KMS-11 (cell line): ENCODE data around the gene SLC49A3.

Experiments
- H2AFZ ChIP-seq: fragments of 200-600 bp; sonication (generic); 2 replicates; pipeline ENCODE4 v1.6.1; 2016; ENCODE audit warnings: antibody characterized with exemption, mixed run types, low read depth
- H3K27ac ChIP-seq: fragments of 200-600 bp; sonication (generic); 2 replicates; pipeline ENCODE4 v1.6.1; 2016; ENCODE audit warnings: mild to moderate bottlenecking, mixed run types
- H3K27me3 ChIP-seq: fragments of 200-600 bp; sonication (generic); 2 replicates; pipeline ENCODE4 v1.6.1; 2017; ENCODE audit warnings: mild to moderate bottlenecking, low read depth, mixed run types, moderate library complexity; ENCODE audit not compliant: insufficient read depth
- H3K36me3 ChIP-seq: fragments of 200-600 bp; sonication (generic); 2 replicates; pipeline ENCODE4 v1.6.1; 2017; ENCODE audit warnings: mild to moderate bottlenecking, mixed run types; ENCODE audit not compliant: insufficient read depth
- H3K4me1 ChIP-seq: fragments of 200-600 bp; sonication (generic); 2 replicates; pipeline ENCODE4 v1.6.1; 2016; ENCODE audit warnings: mild to moderate bottlenecking, low read depth, mixed run types; ENCODE audit not compliant: poor library complexity, severe bottlenecking
- H3K4me2 ChIP-seq: fragments of 200-600 bp; sonication (generic); 2 replicates; pipeline ENCODE4 v1.7.0; 2016; ENCODE audit warnings: mild to moderate bottlenecking, mixed run types
- H3K4me3 ChIP-seq: fragments of 200-600 bp; sonication (generic); IDR thresholded peaks from 2 replicates; pipeline ENCODE4 v1.6.1; 2017; ENCODE audit warnings: low read depth, low read length, mixed read lengths; ENCODE audit not compliant: insufficient read depth
- H3K79me2 ChIP-seq: fragments of 200-600 bp; sonication (generic); 2 replicates; pipeline ENCODE4 v1.6.1; 2016; ENCODE audit warnings: low read depth, mixed run types; ENCODE audit not compliant: insufficient read depth
- H3K9ac ChIP-seq: fragments of 200-600 bp; sonication (generic); 2 replicates; pipeline ENCODE4 v1.6.1; 2016; ENCODE audit warnings: mild to moderate bottlenecking, mixed run types
- H4K20me1 ChIP-seq: fragments of 200-600 bp; sonication (generic); 2 replicates; pipeline ENCODE4 v1.6.1; 2016; ENCODE audit warnings: mild to moderate bottlenecking, mixed run types; ENCODE audit not compliant: insufficient read depth
- TF ChIP-seq, protein P1 (sequence below): fragments of 200-600 bp; sonication (generic); conservative IDR thresholded peaks from 2 replicates; pipeline ENCODE4 v1.6.1; 2017; ENCODE audit warnings: low read depth, mild to moderate bottlenecking, antibody characterized with exemption, low read length, moderate library complexity, mixed read lengths

The SLC49A3 gene

DNA sequence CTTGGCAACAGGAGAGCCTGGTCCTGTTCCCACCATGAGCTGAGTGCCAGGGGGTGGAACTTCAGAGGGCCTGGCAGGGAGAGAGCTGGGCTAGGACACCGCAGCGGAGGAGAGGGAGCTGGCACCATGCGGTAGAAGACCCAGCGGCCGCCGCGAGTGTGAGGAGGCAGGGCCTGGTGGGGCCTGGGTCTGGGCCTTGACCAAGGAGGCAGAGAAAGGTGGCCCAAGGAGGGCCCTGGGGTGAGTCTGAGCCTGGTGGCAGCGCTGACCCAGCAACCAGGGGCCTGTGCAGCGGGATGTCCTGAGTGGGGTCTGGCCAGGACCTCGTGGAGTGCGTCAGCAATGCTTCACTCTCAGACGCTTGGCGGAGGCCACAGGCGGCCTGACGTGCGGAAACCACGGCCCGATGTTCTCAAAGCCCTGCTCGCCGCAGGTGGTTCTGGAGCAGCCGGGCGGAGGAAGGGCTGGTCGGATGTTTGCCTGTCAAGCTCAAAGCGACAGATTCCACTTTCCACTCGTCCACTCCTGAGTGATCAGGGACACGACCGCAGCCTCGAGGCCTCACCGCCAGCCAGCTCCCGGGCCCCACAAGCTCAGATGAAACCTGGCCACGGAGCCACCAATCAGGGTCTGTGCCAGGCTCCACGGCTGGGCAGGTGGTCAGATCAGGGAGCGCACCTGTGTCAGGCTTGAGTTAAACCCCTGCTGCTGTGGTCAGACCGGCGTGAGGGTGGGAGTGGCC, 35.7 kb downstream of the SLC49A3 start:
- Histone ChIP-seq H3K27me3 (no peaks in the 10 kb centered on the region), H3K27ac (no peak overlapping the region), H4K20me1 (no peaks in the 10 kb centered on the region), H3K9ac (no peak overlapping the region), H3K4me2 (no peak overlapping the region), H3K79me2 (no peaks in the 10 kb centered on the region), H2AFZ (no peak overlapping the region), H3K4me3 (no peak overlapping the region), H3K36me3 (no peaks in the 10 kb centered on the region), H3K4me1 (no peaks in the 10 kb centered on the region)
- TF ChIP-seq, protein P1, sequence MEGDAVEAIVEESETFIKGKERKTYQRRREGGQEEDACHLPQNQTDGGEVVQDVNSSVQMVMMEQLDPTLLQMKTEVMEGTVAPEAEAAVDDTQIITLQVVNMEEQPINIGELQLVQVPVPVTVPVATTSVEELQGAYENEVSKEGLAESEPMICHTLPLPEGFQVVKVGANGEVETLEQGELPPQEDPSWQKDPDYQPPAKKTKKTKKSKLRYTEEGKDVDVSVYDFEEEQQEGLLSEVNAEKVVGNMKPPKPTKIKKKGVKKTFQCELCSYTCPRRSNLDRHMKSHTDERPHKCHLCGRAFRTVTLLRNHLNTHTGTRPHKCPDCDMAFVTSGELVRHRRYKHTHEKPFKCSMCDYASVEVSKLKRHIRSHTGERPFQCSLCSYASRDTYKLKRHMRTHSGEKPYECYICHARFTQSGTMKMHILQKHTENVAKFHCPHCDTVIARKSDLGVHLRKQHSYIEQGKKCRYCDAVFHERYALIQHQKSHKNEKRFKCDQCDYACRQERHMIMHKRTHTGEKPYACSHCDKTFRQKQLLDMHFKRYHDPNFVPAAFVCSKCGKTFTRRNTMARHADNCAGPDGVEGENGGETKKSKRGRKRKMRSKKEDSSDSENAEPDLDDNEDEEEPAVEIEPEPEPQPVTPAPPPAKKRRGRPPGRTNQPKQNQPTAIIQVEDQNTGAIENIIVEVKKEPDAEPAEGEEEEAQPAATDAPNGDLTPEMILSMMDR: no peak

DNA sequence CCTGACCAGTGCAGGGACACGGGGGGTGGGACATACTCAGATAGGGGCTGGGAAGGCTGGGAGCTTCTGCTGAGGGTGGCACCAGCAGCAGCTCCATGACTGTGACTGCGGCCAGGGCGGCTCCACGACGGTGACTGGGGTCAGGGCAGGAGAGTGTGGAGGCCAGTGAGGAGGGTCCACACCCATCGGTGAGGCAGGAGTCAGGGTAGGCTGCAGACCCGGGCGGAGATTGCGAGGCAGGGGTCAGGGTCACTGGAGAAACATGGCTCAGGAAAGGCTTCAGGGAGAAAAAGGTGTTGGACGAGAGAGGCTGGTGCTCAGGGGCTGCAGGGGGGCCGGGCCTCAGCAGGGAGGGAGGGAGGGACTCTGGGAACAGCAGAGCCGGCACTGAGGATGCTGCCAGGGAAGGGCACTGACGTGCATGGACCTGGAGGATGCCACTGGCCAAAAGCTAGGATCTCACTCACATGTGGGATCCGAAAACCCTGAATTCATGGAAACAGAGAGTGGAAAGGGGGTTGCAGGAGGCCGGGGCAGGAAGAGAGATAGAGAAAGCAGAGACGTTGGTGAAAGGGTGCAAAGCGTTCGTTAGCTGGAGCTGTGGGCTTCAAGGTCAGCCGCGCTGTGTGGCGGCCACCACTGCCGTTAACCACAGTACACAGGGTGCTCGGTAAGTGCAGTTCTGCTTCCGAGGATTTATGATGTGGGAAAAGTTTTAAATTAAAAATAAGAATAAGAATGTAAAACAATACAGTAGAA, 36.9 kb downstream of the SLC49A3 start:
- H3K27me3 ChIP-seq: no peaks in the 10 kb centered on the region
- no peaks in the 10 kb centered on the region for H3K4me1 ChIP-seq
- H3K27ac ChIP-seq: no peak overlapping the region

GRCh38 chr4:650951-651883, 37.7 kb downstream of the SLC49A3 start:
- Histone ChIP-seq H3K27me3 (no peaks in the 10 kb centered on the region), H3K4me2 (no peak overlapping the region), H3K4me1 (no peaks in the 10 kb centered on the region), H3K36me3 (no peaks in the 10 kb centered on the region), H3K27ac (no peak overlapping the region), H3K79me2 (no peaks in the 10 kb centered on the region), H4K20me1 (no peaks in the 10 kb centered on the region), H3K4me3 (no peak overlapping the region), H2AFZ (no peak overlapping the region), H3K9ac (no peak overlapping the region)
- TF ChIP-seq, protein P1: no peak

More for the DNA sequence above, 36.9 kb downstream of the SLC49A3 start:
- Histone ChIP-seq H3K9ac (no peak overlapping the region), H3K4me2 (no peak overlapping the region), H3K79me2 (no peaks in the 10 kb centered on the region), H3K4me3 (no peak overlapping the region), H3K36me3 (no peaks in the 10 kb centered on the region), H2AFZ (no peak overlapping the region), H4K20me1 (no peaks in the 10 kb centered on the region)
- TF ChIP-seq, protein P1: no peak

DNA sequence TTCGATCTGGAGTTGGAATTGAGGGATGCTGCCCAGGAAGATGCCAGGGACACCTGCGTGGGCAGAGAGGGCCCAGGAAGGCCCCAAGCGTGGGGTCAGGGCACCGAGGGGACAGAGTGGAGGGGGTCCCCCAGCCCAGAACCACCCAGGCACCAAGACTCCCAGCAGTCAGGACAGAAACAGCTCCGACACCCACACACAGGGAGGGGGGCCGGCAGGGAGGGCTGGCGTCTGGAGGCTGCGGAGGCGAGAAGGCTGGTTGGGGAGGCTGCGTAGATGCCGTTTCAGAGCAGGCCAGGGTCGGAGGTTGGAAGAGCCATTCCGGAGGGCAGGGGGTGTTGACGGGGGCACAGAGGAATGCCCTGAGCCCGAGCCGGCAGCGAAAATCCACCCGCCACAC, 38.5 kb downstream of the SLC49A3 start:
- no peaks in the 10 kb centered on the region for H3K27me3 ChIP-seq

More for the DNA sequence above, 38.5 kb downstream of the SLC49A3 start:
- Histone ChIP-seq H3K9ac (no peak overlapping the region), H3K27ac (no peak overlapping the region), H3K36me3 (no peaks in the 10 kb centered on the region), H3K4me1 (no peaks in the 10 kb centered on the region), H4K20me1 (no peaks in the 10 kb centered on the region), H2AFZ (no peak overlapping the region), H3K79me2 (no peaks in the 10 kb centered on the region), H3K4me3 (no peak overlapping the region), H3K4me2 (no peak overlapping the region)
- TF ChIP-seq, protein P1: no peak
